GM19238 (cell line): ENCODE results near the gene CABS1.

Source experiments
- DNase-seq: peaks from one replicate; pipeline ENCODE4 v3.0.0; 2011; ENCODE audit warnings: low spot score; ENCODE audit not compliant: insufficient read length

The CABS1 gene

DNA sequence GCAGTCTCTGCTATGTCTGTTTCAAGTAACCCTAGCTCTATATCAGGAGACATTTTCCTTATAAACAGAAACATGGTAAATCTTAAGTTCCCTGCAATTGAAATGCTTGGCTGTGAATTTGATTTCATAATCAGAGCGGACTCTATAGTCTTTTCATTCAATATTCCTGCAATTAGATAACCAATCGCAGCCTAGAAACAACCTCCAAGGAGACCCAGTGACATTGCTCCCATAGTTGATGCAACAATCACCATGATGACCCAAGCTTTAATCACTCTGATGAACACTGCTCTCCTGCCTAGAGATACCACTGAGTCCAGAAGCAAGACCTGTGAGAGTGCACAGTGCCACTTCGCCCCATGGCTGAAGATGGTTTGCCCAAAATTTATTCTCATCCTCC, at the start of gene CABS1:
TSS of gene CABS1 (plus strand) at position 301 of the 400 bp plus-strand sequence. CDS start at position 360, 59 bp downstream.
- no peak for DNase-seq

DNA sequence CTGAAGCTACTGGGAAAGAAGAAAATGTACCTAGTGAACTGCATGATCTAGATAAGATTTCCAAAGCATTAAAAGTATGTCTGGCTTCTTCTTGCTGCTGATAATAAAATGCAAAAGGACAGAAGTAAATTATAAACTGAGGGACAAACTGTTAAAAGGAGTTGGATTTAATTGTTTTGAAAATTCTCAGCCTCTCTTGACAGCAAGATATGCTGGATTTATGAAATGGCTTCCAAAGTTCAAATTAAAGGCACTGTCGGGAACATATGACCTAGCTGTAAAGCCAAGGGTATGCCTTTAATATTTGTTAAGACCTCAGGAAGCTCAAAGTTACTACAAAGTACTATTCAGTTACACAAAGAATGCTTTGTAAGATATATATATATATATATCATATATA, 46.1 kb upstream of the CABS1 start:
- DNase-seq, result no peak

DNA sequence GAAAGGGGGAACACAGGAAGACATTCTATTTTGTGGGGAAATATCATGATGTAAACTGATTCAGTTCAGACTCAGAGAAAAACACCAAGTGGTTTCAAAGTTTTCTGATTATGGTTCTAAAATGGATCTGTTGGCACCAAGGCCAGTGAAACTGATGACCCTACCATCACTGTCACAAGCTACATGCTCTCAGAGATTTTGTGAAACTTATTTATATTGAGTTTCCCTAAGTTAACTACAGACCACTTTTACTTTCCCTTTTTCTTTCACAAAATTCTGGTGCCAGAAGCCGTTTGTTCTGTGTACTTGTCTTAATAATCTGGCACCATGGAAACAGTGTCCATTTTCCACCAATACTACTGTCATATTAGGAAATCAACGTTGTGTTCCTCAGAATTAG, 43.4 kb upstream of the CABS1 start:
- DNase-seq, result no peak

DNA sequence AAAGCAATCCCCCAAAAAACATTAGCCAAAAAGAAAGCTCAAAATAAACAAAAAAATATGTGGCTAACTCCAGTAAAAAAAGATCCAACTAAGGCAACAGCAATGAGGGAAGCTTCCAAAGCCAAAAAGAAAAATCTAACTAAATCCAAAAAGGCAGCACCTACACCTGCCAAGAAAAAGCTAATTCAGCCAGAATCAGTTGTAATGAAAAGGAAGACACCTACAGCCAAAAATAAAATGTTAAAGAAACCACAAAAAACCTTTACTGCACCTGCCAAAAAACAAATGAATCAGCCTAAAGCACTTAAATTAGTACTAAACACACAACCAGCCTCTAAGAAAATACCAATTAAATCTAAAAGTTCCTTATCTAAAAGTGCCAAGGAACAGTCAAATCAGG, 37.2 kb upstream of the CABS1 start:
- no peak for DNase-seq

DNA sequence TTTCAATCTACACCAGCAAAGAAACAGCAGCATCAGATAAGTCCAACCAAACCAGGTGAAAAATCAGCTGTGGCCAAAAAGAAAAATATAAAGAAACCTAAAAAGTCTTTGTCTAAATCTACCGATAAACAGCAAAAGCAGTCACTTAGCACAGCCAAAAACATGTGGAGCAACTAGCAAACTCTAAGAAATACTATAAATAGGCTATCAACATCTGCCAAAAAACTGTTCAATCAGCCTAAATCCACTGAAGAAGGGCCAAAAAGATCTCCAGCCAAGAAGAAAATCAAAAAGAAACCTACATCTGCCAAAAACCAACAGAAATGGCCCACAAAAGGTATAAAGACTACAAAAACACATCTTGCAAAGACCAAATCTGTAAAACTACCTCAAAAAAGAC, 36.7 kb upstream of the CABS1 start:
- DNase-seq, result no peak

DNA sequence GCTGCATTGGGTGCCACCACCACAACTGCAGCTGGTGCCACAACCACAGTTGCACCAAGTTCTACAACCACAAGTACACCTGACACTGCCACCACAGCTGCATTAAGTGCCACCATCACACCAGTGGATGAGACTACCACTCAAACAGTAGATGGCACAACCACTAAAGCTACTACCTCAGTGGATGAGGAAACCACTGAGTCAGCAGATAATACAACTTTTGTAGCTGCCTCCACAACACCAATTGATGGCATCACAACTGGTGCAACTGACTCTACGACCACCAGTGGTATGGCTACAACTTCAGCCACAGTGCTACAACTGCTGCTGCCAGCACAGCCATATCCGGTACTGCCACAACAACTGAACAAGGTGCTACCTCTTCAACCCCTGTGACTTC, 35.1 kb upstream of the CABS1 start:
- DNase-seq, result no peak

DNA sequence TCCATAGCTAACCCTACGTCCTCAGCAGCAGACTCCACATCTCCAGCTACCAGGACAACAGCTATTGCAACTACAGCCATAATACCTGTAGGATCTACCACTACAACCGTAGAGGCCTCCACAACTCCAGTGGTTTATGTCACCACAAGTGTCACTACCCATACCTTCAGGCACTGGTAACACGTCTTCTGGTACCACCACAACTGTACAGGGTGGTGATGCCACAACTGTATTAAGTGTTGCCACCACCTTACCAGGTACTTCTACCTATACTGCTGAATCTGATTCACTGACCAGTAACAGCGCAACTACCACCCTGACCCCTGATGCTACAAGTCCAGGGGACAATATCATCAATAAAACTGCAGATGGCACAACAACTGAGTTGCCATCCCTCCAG, 34.6 kb upstream of the CABS1 start:
- no peak for DNase-seq

DNA sequence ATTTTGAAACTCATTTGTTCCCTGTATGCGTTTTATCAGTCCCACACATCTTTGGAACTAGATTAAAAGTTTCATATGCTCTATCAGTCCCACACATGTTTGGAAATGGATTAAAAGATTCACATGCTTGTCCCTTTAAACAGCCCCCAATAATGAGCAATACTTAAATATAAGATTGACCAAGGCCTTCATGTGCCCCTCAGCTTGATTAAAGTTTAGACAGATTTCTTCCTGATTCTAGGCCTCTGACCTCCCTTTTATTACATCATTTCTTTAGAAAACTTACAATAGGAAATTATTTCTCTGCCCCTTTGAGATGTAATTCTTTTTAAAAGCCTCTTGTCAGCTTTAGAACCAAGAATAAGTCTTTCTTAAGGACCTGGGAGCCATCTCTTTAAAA, 31.7 kb upstream of the CABS1 start:
- no peak for DNase-seq

DNA sequence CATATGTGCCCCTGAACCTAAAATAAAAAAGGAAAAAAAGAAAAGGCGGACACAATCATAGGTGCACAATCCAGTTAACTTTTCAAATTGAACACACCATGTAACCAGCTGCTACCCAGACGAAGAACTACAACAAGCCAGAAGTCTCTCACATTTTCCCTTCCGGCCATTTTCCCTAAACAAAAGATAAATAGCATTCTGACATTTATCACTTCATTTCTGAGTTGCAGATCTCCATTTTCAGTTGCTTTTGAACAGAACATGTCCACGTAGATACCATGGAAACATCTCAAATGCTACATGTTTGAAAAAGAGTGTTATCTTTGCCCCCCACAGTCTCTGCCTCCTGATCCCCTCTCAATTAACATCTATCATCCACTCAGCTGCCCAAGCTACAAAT, 29.2 kb upstream of the CABS1 start:
- DNase-seq, result no peak

DNA sequence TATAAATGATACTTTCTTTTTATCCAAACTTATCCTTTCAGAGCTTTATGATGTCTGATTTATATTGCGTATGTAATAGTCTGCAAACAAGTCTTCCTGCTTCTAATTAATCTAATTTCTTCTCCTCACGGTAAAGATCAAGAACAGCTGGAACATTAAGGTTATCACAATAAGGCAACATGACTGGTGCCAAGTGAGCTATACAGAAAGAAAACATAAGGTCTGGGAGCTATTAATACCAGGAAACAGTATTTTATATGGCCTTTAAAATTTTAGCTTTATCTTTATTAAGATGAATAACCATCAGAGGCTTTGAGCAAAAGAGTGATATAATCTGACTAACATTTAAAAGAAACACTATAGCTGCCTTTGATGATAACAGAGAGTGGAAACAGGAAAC, 28.7 kb upstream of the CABS1 start:
- DNase-seq, result no peak

DNA sequence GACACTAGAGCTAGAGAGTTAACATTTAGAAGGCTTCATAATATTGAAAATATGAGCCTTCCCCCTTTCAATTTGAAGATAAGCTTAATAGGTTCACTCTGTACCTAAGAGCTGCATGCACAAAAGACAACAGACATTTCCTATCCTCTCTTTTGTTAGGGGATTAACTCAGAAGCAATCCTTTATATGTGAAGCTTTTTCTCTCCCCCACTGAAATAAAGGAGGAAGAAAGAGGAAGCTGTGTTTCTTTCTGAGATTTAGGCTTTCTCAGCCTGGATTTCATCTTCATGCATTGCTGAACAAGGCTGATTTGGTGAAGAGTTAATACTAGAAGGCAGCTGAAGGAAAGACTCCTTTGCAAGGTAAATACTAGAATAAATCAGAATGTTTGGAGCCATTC, 21.0 kb upstream of the CABS1 start:
- no peak for DNase-seq

DNA sequence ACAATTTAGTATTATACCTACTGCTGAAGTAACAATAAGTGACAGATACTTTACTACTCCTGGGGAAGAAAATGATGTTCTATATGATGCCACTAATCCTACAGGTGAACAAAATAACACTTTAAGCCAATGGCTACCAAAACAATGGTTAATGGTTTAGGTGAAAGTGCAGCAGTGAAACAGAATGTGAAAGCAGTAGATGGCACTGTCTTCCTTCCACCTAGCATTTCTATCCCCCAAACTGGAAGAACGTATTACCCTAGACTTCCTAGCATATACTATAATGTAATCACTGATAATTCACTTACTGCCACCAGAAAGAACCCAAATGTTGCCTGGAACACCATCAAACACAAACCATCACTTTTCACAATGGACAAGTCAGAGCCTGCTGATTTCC, 18.9 kb upstream of the CABS1 start:
- DNase-seq, result no peak

DNA sequence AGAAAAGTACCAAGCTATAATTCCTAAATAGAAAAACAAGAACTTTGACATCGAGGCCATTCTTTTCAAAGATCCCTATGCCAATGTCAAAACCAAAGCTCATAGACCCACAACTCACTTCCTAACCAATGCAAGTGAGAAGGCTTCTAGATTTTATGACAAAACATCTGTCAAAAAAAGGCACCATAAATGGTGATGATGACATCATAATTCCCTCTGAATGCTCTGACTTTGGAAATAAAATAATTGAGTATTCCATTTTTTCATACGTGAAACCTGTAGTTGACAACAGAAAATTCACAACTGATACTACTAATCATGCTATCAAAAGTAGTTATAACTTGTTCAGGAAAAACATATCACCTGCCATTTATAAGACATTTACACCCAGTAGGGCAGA, 8.7 kb upstream of the CABS1 start:
- no peak for DNase-seq

DNA sequence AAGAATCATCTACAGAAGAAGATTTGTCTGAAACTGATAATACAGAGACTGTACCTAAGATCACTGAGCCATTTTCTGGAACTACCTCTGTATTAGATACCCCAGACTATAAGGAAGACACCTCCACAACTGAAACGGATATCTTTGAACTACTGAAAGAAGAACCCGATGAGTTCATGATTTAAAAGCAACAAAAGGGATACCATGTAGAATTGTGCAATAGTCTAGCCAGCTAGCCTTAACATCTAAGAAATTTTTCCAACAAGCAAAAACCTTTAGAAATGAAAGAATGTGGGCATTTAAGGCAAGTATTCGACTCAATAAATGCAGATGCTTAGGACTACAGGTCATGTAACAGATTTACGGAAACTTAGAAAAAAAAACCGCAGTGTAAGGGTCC, 1.3 kb downstream of the CABS1 start:
- DNase-seq, result no peak

DNA sequence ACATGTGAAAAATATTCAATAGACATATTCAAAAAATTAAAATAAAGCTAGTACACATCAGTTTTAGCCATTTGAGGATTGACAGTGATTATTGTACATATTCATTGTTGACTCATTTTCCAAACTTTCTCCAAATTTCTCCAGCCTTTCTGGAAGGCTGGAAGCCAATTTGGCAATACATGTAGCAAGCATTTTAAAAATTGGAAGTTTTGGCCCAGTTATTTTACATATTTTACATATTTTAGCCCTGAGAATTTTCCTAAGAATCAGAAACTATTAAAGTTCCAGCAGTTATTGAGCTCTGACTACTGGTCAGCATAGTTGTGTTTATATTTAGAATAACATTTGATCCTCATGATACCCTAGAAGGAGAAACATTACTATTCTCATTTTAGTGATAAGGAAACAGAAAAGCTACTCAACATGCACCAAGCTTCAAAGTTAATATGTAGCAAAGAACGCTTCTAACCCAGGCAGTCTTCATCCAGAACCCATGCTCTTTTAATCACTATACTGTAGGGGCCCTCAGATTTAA, 3.2 kb downstream of the CABS1 start:
- DNase-seq, result no peak

DNA sequence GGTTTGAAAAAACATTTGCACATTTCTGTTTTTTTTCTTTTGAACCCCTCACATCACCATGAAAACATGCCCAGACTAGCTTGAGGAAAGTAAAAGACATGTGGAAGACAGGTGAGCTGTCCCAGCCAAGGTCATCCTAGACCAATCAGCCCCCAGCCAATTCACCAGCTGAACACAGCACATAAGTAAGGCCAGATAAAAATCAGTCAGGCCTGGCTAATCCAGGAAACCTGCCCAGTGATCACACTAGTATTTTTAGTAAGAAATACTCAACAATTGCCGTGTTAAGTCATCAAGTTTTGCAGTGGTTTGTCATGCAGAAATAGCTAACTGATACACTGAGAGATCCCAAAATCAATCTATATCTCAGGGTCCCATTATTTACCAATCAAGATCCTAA, 21.4 kb downstream of the CABS1 start:
- DNase-seq, result no peak

DNA sequence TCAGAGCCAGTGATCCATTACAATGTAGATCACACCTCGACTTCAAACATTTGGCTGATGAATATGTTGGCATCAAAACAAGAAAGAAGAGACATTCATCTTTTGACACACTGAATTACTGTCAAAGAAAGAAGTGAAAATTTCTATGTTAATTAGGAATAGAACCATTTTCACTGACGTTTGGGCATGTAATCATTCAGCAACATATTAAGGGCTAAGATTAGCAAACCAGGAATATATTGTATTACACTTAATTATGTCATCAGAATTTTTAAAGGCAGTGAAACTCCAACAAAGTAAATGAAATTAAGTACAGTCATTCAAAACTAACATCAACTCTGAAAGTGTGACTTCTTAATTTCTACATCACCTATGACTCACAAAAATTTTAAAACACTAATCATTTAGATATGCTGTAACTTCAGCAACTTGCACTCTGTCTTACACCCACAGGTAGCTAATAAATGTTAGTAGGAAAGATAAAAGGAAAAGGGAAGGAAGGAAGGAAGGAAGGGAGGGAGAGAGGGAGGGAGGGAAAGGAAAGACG, 24.4 kb downstream of the CABS1 start:
- no peak for DNase-seq

DNA sequence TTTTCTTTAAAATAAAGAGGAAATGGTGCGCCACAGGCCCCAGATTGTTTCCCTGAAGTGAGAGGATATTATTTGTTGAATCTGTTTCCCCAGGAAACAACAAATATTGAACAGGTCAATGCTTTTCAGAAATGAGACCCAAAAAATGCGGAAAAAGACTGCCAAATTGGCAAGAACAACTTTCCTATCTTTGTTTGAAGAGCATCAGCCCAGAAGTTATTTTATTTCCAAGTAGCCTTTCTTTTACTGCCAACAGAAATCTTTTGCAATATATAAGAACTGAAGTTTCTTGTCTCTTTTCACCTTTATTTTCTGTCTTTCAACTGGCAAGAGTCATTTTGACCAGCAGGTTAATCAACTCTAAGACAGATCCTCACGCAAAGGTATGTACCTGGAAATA, 25.7 kb downstream of the CABS1 start, which contains the start of gene SMR3A:
TSS of gene SMR3A (plus strand) at position 301 of the 400 bp plus-strand sequence. CDS start 1,356 bp downstream, outside the sequence.
- no peak for DNase-seq

DNA sequence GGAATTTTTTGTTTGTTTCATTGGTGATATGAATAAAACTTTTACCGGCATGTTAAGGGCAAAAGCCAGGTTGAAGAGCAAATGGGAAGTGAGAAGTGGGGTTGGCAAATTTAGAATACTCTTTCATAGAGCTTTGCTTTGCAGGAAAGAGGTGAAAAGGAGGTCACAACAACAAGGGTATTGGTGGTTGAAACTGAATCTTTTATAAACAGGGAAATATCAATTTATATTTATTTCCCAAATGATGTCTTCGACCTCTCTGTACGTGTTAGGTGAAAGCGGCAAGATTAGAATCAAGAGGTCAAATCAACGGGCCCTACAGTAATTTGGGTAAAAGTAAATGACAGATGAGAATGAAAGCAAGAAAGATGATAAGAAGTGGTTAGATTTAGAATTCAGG, 29.2 kb downstream of the CABS1 start:
- DNase-seq, result no peak

DNA sequence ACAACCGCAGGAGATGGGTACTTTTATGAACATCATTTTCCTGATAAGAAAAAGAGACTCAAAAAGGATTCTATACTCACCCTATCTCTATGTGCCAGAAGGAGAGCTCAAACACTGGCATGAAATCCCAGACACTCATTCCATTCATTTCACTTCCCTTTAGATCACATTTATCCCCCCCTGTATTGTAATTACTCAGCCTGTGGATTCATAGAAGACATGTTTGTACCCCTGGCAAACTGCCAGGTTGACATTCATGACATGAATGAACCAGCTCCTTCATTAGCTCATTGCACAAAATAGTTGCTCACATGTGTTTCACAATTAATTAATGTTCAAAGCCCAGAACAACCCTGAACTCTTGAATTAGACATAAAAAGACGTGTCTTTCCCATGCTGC, 30.7 kb downstream of the CABS1 start:
- no peak for DNase-seq

DNA sequence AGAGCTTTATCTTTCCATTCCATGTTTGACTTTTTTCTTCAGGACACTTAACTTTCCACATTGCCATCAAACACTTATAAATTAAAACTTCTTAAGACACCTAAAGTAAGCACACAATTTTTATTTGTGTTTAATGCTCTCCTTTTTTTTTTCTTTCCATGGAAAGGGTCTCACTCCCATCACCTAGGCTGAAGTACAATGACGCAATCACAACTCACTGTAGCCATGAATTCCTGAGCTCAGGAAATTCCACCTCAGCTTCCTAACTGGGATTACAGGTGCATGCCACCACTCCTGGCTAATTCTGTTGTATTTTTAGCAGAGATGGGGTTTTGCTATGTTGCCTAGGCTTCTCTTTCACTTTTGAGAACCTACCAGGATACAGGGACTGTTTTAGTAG, 33.0 kb downstream of the CABS1 start:
- no peak for DNase-seq

DNA sequence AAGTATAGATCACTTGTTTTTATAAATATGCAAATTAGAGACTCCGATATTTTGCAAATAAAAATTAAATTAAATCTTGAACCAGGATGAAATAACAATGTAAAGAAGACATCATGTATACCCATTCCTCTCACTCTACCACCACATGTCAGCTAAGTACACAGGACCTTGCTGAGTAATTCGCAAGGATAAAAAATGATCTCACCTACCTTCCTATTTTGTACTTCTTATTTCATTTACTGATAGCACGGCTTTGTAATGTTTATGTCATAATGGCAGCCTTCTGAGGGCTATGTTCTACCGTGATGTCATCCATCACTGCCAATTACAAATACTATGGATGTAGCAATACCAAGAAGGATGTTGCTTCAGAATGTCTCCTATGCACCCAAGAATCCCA, 37.2 kb downstream of the CABS1 start:
- no peak for DNase-seq

DNA sequence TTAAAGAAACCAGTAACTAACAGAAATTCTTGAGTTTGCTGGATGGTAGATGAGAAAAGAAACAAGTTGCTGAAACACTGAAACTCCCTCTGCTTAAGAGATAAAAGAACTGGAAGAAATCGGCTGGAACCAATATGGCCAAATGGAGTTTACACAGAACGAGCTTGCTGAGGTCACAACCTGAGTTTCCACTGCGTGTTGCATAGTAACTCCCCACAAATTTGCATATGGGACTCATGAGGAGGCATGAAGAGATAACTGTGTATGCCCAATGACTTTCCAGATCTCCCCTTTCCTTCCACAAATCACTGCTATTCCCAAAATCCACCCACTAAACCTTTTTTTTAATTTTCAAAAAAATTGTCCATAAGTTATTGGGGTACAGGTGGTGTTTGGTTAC, 38.0 kb downstream of the CABS1 start:
- no peak for DNase-seq

DNA sequence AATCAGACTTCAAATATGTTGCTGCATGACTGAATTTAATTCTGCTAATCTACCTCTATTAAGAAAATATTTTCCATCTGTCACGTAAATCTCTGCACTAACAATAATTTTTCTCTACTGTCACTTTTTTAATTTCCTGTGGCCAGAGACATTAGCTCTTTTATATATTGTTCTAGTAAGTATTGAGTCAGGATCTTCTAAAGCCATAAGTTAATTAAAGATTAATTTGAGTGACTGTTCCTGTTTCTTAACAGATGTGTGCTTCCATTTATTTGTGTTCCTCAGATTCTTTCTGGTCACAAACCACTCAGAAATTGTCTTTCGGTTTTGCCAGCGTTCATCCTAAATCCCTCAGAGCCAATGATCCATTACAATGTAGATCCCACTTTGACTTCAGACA, 45.8 kb downstream of the CABS1 start:
- DNase-seq, result no peak
